ES-I3 (cell line): ENCODE data around the gene HOXA7.

Experiments used
- H3K36me3 ChIP-seq: 2 replicates; pipeline ENCODE4 v1.6.1; 2013; ENCODE audit warnings: mild to moderate bottlenecking, low read length, control low read depth, moderate library complexity; ENCODE audit not compliant: insufficient read depth
- H3K4me1 ChIP-seq: 2 replicates; pipeline ENCODE4 v1.6.1; 2013; ENCODE audit warnings: mild to moderate bottlenecking, control low read depth, low read length; ENCODE audit not compliant: insufficient read depth
- H3K9ac ChIP-seq: 2 replicates; pipeline ENCODE4 v1.6.1; 2013; ENCODE audit warnings: low read depth, mild to moderate bottlenecking, low read length, moderate library complexity
- H3K9me3 ChIP-seq: 2 replicates; pipeline ENCODE4 v1.6.1; 2013; ENCODE audit warnings: mild to moderate bottlenecking, low read length, moderate library complexity; ENCODE audit not compliant: control insufficient read depth, insufficient read depth

Gene HOXA7

DNA sequence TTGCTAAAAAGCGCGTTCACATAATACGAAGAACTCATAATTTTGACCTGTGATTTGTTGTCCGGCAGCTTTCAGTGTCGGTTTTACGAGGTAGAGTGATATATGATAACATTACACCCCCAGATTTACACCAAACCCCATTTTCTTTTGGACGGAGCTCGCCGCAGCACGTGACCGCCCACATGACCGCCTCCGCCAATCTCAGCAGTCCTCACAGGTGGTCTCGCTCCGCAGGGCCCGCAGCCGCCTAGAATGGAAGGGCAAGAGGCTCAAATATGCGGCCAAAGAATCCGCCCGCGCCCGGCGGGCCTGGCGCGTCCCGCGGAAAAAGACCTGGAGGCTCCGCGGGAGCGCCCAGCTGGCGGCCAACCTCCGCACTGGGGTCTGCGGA, at the start of gene HOXA7:
TSS of gene HOXA7 (minus strand) at position 168 of the 391 bp plus-strand sequence. CDS start at position 38, 130 bp downstream.
- H3K9ac ChIP-seq, result peak within 1 kb of the TSS; percentile 43; the same call in 1 of the 2 replicates
- H3K4me1 ChIP-seq, result no peaks in the 10 kb centered on the region
- peaks cover 3% of the 10 kb centered on the region; the same call in 1 of the 2 replicates for H3K9me3 ChIP-seq
- no peaks in the 10 kb centered on the region for H3K36me3 ChIP-seq

DNA sequence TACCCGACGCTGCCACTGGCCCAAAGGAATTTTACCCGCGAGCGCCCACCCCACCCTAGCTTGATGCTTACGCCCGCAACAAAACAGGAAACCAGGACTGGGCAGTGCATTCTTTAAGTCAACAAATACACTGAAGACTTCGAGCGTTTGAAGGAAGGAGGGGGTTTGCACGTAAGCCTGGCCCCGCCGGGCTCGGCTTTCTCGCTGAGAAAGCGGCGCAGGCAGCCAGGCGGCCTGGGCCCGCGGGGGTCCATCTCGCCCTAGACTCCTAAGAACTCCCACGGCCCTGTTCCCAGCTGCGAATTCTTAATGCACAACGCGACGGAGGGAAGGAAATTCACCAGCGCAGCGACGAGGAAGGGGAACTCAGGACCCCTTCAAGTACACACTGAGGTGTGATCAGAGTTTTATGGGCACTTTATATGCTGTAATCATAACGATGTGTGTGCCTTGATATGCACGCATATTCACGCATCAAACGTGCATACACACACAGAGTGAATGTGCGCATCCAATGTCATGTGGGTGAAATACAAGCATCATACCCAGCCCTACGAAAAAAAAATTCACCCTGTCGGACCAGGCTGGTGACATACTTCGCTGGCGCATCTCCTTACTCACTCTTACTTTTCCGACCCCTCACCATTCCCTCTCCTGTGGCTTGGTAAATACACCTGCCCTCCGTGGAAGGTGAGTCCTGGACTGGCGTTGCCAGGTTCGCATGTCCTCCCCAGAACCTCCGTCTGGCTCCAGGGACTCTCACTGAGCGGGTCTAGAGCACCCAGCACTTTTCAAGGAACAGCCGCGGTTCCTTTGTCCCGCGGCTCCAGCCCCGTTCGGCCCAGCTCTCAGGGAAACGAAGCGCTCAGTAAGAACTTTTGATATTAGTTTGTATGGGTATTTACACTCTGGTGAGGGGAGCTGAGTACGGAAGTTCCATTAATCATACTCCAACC, 49.1 kb upstream of the HOXA7 start:
- Histone ChIP-seq H3K9ac (no peak overlapping the region), H3K36me3 (no peaks in the 10 kb centered on the region), H3K9me3 (no peaks in the 10 kb centered on the region), H3K4me1 (0 out of 2 replicates have a peak, but pooled peaks cover 4% of the 10 kb centered on the region)

DNA sequence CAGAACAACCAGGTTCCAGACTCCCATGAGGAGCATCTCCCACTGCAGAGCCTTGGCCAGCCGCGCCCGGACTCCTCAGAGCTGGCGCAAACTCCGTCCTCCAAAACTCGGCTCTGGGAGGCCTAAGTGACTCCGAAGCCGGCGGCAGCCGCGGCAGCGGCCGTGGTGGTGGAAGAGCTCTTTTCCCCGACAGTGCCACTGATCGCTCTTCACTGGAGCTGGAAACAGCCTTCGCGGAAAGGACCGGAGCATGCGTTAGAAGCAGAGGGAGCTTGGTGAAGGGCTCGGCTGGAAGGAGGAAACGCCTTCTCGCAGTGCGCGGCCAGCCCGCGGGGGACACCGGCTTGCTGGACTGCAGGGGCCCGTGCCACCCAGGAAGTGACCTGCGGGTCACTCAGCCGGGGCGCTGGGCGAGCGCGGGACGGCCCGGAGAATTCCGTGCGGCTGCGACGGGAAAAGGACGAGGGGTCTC, 48.4 kb upstream of the HOXA7 start:
- no peak overlapping the region for H3K9ac ChIP-seq
- no peaks in the 10 kb centered on the region for H3K36me3 ChIP-seq
- H3K4me1 ChIP-seq, result 0 out of 2 replicates have a peak, but pooled peaks cover 7% of the 10 kb centered on the region
- no peaks in the 10 kb centered on the region for H3K9me3 ChIP-seq

DNA sequence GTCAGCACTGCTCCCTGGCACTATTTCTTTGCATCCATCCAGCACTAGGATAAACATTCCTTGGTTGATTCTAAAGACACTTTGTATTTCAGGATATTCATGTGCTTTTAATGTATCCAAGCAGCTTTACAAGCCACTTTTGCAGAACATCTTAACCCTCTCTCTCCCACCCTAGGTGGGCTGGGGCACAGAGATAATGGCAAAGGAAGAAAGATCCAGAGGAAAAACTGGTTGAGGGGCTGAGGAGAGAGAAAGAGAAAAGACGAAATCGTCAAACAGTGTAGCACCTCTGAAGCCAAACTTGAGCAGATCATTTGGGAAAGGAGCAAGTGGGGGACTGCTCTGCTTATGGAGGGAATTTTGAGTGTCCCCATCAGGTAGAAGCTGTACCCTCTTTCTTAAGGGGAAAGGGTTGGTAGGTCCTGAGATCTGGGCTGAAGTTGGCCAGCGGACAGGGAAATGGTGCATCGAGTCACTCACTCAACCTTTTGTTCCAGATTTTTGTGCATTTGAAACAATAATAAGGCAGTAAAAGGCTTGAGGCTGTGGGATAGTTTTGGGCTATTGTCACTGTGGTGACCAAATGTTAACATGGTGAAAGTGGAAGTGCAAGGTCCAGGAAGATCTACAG, 47.6 kb upstream of the HOXA7 start:
- Histone ChIP-seq H3K36me3 (no peaks in the 10 kb centered on the region), H3K4me1 (0 out of 2 replicates have a peak, but pooled peaks cover 7% of the 10 kb centered on the region), H3K9ac (no peak overlapping the region), H3K9me3 (no peaks in the 10 kb centered on the region)

DNA sequence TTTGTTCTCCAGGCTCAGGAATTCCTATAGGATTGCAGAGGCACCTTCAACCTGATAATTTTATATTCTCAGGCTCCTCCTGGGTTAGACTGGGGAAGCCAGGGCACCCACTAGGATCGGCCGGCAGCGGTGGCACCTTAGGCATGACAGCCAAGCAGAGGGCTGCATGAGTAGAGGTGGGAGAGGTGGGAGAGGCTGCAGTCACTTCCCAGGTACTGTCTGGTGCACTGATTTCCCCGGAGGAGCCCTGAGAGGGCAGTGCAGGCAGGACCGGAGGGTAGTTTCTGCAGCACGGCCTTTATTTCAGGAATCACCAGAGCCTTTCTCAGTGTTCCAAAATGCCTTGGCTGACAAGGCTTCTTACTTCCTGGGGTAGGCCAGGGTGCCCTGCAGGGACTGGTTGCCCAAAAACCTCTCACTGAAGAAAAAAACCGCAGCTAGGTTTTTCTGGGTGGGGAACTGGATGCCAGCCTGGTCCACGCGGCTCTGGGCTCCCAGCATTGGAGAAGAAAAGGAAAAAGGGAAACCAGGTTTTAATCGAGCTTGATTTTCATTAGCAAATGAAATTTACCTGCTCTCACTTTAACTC, 47.0 kb upstream of the HOXA7 start:
- Histone ChIP-seq H3K36me3 (no peaks in the 10 kb centered on the region), H3K4me1 (0 out of 2 replicates have a peak, but pooled peaks cover 7% of the 10 kb centered on the region), H3K9me3 (no peaks in the 10 kb centered on the region), H3K9ac (no peak overlapping the region)

DNA sequence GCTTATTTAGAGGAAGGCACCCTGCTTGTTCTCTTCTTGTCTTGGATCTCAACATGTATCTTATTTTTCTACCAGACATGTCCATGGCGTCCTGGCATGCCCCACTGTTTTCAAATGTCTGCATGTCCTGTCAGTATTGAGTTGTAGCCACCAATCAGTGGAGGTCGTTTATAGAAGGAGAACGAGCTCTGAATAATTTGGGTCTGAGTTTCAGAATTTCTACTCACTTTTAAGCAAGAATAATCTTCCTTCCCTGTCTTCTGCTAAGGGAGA, 46.3 kb upstream of the HOXA7 start:
- no peak overlapping the region for H3K9ac ChIP-seq
- H3K4me1 ChIP-seq, result 0 out of 2 replicates have a peak, but pooled peaks cover 7% of the 10 kb centered on the region
- no peaks in the 10 kb centered on the region for H3K36me3 ChIP-seq
- no peaks in the 10 kb centered on the region for H3K9me3 ChIP-seq

DNA sequence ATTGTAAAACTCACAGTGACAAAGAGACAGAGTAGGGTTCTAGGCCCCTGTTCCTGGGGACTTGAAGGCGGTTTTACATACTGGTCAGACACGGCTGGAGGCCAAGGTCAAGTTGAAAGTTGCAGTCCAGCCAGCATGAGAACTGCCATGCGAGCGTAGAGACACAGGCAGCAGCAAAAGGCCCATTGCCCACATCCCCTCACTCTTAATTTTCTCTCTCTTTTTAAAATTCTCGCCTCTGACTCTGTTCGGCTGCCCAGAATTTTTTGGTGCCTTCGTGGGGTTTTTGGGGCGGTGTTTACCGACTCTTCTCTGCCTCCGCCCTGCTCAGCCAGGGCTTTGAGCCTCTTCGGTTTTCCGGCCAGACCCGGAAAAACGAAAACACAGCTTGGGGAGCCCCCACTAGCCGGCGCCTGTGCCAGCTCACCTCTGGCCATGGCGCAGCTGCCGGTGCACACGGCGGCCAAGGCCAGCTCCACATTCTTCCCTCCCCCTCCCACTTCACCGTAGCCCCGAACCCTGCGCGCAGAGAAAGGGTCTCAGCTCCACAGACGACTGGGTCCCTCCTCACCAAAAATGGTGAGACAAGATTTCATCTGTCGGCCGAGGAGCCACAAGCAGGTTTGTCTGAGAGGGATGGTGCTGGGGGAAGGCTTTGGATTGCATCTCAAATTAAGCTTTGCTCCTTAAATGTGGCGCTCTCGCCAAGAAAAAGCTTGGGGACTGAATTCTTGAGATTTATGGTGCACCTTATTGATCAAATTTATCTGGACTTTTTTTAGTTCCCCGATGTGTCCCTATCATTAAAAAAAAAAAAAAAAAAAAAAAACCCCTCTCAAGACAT, 45.8 kb upstream of the HOXA7 start:
- 0 out of 2 replicates have a peak, but pooled peaks cover 7% of the 10 kb centered on the region for H3K4me1 ChIP-seq
- H3K36me3 ChIP-seq, result no peaks in the 10 kb centered on the region
- no peaks in the 10 kb centered on the region; the same call in 1 of the 2 replicates for H3K9me3 ChIP-seq
- no peak overlapping the region for H3K9ac ChIP-seq

DNA sequence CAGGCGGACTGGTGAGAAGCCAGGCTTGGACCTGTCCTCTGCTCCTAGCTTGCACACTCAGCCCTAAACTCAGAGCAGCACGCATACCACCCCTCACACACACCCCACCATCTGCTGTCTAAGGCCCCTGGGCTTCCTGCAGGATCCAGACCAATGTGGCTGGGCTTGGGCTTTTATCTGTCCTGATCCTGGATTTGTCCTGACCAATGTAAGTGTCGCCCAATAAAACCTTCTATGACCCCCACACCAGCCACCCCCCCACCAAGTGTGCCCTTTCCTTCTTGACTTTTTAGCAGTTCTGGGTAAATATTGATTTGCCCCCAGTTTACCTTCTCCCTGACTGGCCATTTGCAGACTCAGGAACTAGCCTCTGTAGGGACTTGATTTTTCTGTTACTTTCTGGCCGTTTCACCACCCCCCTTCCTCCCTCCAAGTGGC, 45.1 kb upstream of the HOXA7 start:
- no peak overlapping the region for H3K9ac ChIP-seq
- H3K4me1 ChIP-seq, result 0 out of 2 replicates have a peak, but pooled peaks cover 7% of the 10 kb centered on the region
- no peaks in the 10 kb centered on the region; the same call in 1 of the 2 replicates for H3K9me3 ChIP-seq
- H3K36me3 ChIP-seq, result no peaks in the 10 kb centered on the region

DNA sequence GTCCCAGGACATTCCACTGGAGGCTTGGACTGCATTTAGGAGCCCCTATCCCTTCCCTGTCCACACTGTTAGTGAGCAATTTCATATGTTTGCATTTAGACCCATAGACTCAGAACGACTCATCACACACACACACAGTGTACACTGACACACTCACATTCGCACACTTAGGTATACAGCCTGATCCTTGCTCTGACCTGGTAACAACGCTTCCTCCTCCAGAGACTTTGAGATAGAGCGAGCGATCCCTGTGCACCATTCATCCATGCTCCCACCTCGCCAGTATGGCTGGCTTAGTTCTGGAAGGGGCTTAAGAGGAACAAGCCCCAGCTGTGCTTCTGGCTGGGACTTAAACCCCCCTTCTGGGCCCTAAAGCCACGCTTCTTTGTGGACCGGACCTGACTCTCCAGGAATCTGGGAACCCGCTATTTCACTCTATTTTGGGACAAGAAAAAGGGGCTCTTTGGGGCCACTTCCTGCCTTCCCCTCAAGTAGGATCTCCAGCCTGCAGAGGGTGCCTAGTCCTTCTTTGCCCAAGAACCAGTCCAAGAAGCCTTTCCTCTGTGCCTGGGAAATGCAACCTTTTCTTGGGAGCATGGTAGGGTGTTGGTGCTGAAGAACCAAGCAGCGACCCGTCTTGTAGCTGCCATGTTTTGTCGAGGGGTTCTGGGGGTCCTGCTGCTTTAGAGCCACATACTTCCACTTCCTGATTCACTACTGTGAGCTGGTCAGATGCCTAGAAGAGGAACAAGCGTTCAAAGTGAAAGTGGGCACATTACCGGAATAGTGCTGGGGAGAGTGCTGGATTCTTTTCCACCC, 44.5 kb upstream of the HOXA7 start:
- Histone ChIP-seq H3K9ac (0 out of 2 replicates have a peak overlapping the region, but pooled peaks have one; percentile 37), H3K4me1 (0 out of 2 replicates have a peak, but pooled peaks cover 7% of the 10 kb centered on the region), H3K36me3 (no peaks in the 10 kb centered on the region), H3K9me3 (no peaks in the 10 kb centered on the region; the same call in 1 of the 2 replicates)

DNA sequence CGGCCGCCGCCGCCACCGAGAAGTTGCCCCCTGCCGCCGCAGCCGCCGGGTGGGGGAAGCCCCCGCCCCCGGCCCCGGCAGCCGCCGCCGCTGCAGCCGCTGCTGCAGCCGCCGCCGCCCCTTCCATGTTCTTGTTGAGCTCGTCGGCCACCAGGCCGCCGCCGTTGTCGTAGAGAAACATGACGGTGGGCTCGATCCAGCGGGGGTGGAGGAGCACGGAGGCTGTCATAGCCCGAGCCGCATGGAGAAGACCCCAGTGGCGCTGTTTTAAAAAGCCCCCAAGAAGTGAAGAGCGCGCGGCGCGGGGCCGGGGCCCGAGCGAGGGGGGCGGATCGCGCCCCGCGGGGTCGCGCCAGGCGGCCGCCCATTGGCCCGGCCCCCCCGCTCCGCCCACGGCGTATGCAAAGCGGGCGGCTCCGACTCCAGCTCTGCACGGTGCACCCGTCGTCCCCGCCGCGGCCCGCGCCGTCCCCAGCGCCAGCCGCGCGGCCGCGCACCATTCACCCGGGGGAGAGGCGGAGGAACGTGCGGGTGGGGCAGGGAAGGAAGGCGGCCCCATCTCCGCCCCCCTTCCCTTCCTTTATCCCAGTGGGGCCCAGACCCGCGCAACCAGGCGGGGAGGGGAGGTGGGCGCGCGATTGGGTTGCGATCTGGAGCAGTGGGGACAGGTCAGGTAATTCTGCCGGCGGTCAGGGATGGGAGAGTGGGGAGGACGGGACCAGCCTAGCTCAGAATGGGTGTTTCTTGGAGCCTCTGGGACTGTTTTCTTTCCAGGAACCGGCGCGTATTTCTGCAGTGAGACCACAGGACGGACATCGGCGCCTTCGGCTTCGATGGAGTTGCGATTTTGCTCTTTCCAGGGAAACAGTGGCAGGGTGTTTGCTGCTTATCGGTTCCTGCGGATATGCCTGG, 43.6 kb upstream of the HOXA7 start, which contains the start of gene HOXA13:
TSS of gene HOXA13 (minus strand) at position 243 of the 912 bp plus-strand sequence. CDS start at position 229, 14 bp downstream.
- H3K36me3 ChIP-seq, result no peaks in the 10 kb centered on the region
- 0 out of 2 replicates have a peak, but pooled peaks cover 3% of the 10 kb centered on the region for H3K4me1 ChIP-seq
- H3K9ac ChIP-seq, result peak within 1 kb of the TSS; percentile 37; the same call in 1 of the 2 replicates
- H3K9me3 ChIP-seq, result no peaks in the 10 kb centered on the region; the same call in 1 of the 2 replicates

DNA sequence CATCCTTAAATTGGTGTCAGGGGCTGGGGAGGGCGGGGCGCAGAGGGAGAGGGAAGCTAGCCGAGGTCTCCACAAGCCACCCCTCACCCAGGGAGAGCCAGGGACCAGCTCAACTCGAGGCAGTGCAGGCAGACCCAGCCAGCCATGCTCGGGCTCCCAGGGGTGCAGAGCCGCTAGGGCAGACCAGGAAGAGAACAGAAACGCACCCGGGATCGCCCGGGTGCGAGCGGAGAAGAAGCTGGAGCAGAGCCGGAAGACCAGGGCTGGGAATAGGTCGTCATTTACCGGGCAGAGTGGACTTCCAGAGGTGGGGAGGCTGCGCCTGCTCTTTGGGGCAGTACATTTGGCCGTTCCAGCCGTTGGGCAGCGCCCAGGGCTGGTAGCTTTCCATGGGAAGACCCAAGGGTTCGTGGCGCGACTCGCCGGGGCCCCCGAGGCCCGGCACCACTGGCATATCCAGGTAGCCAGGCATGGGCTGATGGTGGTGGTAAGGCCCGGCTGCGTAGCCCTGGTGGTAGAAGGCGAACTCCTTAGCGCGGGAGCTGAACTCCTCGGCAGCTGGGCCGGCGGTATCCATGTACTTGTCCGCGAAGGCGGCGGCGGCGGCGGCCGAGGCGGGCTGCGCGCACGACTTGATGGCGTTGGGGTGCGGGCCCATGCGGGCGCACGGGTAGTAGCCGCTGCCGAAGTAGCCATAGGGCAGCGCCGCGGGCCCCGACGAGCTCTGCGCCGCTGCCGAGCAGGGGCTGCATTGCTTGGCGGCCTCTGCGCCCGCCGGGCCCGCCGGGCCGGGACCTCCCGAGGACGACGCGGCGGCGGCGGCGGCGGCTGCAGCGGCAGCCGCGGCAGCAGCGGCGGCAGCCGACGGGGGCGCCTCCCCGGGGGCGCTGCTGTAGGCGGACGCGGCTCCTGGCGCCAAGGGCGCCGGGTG, 42.7 kb upstream of the HOXA7 start:
- Histone ChIP-seq H3K9me3 (no peaks in the 10 kb centered on the region; the same call in 1 of the 2 replicates), H3K4me1 (0 out of 2 replicates have a peak, but pooled peaks cover 3% of the 10 kb centered on the region), H3K36me3 (no peaks in the 10 kb centered on the region), H3K9ac (peak overlapping the region; percentile 2; the same call in 1 of the 2 replicates)
